K562 (cell line): ENCODE data around the gene CD99L2. TPM values are rescaled to one million over a fixed set of nuclear protein-coding genes. Genes with fewer than 3 reads are reported as not detected.

Source experiments
- ATAC-seq: fragments of 200-7000 bp; cut with Tn5 transposase; 3 replicates; pipeline ENCODE4 v1.9.1; 2020; ENCODE audit warnings: moderate library complexity
- BruUV-seq: library from RNA; stranded (reverse); fragments of 400-500 nt; replicated peaks from 2 replicates; lab custom pipeline; 2021; lab: Mats Ljungman, UMichigan
- CTCF ChIA-PET: fragments of 300-600 bp; formaldehyde crosslinking; extraction: SDS; loops from one replicate; lab custom pipeline; 2021; ENCODE audit warnings: low intra/inter-chr PET ratio; lab: Yijun Ruan, JAX
- POLR2A ChIA-PET: fragments of 300-600, 350-650 bp; sonication (Branson Sonifier 250); formaldehyde crosslinking; extraction: SDS; loops from one replicate; lab custom pipeline; 2021; ENCODE audit warnings: antibody characterized with exemption, inconsistent platforms; lab: Yijun Ruan, JAX
- DNase-seq, 4 experiments: peaks; one replicate each; pipeline versions ENCODE4 v3.0.0 to v3.0.0-alpha.2; 2011 to 2018; ENCODE audit warnings: low spot score in 3 of 4, mixed read lengths in 3 of 4; ENCODE audit errors: extremely low read depth in 1 of 4
- FAIRE-seq: peaks from 2 replicates; lab custom pipeline; 2011; peaks lifted over from hg19 to GRCh38; lab: Jason Lieb, UNC
- H2AFZ ChIP-seq: 2 replicates; pipeline ENCODE4 v1.6.0; 2011; ENCODE audit warnings: low read depth, low read length, control low read depth, inconsistent platforms
- H3K27ac ChIP-seq: fragments of 200-600 bp; 3 replicates; pipeline ENCODE4 v1.8.0; 2011; ENCODE audit warnings: low read depth, mild to moderate bottlenecking, control low read depth, inconsistent platforms, low read length, moderate library complexity, mixed read lengths; ENCODE audit errors: extremely low read depth
- H3K27me3 ChIP-seq, 2 experiments: fragments of 300-600 bp in 1 of 2; 2 replicates in 1 of 2; 3 replicates in 1 of 2; pipeline versions ENCODE4 v1.6.0 to v1.8.0; 2011; ENCODE audit warnings: inconsistent platforms in 2 of 2, low read length in 2 of 2, mild to moderate bottlenecking in 1 of 2, mixed read lengths in 1 of 2, moderate library complexity in 1 of 2; ENCODE audit not compliant: control insufficient read depth in 2 of 2, insufficient read depth in 2 of 2
- H3K36me3 ChIP-seq: fragments of 300-600 bp; 3 replicates; pipeline ENCODE4 v1.8.0; 2011; ENCODE audit warnings: mild to moderate bottlenecking, low read length, inconsistent platforms; ENCODE audit not compliant: control insufficient read depth, insufficient read depth
- H3K4me1 ChIP-seq, 2 experiments: fragments of 200-600 bp in 1 of 2; replicated peaks in 1 of 2; 2 replicates in 1 of 2; 3 replicates in 1 of 2; pipeline versions ENCODE4 v1.5.1 to v1.8.0; 2011; ENCODE audit warnings: inconsistent platforms in 2 of 2, low read length in 2 of 2, mild to moderate bottlenecking in 1 of 2, mixed read lengths in 1 of 2, moderate library complexity in 1 of 2; ENCODE audit not compliant: control insufficient read depth in 2 of 2, insufficient read depth in 2 of 2
- H3K4me2 ChIP-seq: 2 replicates; pipeline ENCODE4 v1.6.1; 2011; ENCODE audit warnings: low read length, control low read depth, inconsistent platforms, mixed read lengths; ENCODE audit not compliant: insufficient read depth
- H3K4me3 ChIP-seq: fragments of 200-600 bp; sonication (generic), shearing (Covaris generic); 2 replicates; pipeline ENCODE4 v1.5.1; 2016; ENCODE audit warnings: control low read depth, inconsistent platforms
- H3K79me2 ChIP-seq: fragments of 200-600 bp; 3 replicates; pipeline ENCODE4 v1.8.0; 2011; ENCODE audit warnings: low read length, inconsistent platforms; ENCODE audit not compliant: control insufficient read depth, insufficient read depth
- H3K9ac ChIP-seq, 2 experiments: 2 replicates each; pipeline versions ENCODE4 v1.6.0 to v1.6.1; 2011; ENCODE audit warnings: low read depth in 2 of 2, low read length in 2 of 2, control low read depth in 1 of 2, inconsistent platforms in 1 of 2, mild to moderate bottlenecking in 1 of 2, mixed read lengths in 1 of 2; ENCODE audit not compliant: insufficient read depth in 1 of 2
- H3K9me1 ChIP-seq: one replicate; pipeline ENCODE4 v1.6.0; 2011; ENCODE audit warnings: inconsistent platforms, mild to moderate bottlenecking, low read length, moderate library complexity; ENCODE audit not compliant: control insufficient read depth, insufficient read depth
- H3K9me3 ChIP-seq: replicated peaks from 2 replicates; pipeline ENCODE4 v1.5.1; 2011; ENCODE audit warnings: low read depth, low read length, inconsistent platforms; ENCODE audit not compliant: control insufficient read depth, insufficient read depth
- H4K20me1 ChIP-seq: replicated peaks from 2 replicates; pipeline ENCODE4 v1.6.1; 2011; ENCODE audit warnings: low read length, inconsistent platforms, mixed read lengths; ENCODE audit not compliant: control insufficient read depth, insufficient read depth
- FOXK1 ChIP-seq: sonication (generic); formaldehyde crosslinking; IDR thresholded peaks from 2 replicates; pipeline ENCODE4 v1.8.0; 2022; ENCODE audit warnings: missing genetic modification reagents, mild to moderate bottlenecking, borderline replicate concordance
- HDAC8 ChIP-seq: fragments of 450-650 bp; IDR thresholded peaks from 2 replicates; pipeline ENCODE4 v1.6.1; 2016; ENCODE audit warnings: mild to moderate bottlenecking, missing genetic modification characterization, moderate library complexity, missing compliant biosample characterization
- LARP7 ChIP-seq: fragments of 450-650 bp; IDR thresholded peaks from 2 replicates; pipeline ENCODE4 v1.6.1; 2016
- PATZ1 ChIP-seq: fragments of 250-450 bp; sonication (Bioruptor Pico); IDR thresholded peaks from 2 replicates; pipeline ENCODE4 v1.5.0; 2020; ENCODE audit warnings: mild to moderate bottlenecking, borderline replicate concordance
- RAD51 ChIP-seq: fragments of 450-650 bp; IDR thresholded peaks from 2 replicates; pipeline ENCODE4 v1.7.1; 2016; ENCODE audit warnings: low read depth, mild to moderate bottlenecking, borderline replicate concordance
- RBBP5 ChIP-seq: fragments of 200-600 bp; sonication (generic); IDR thresholded peaks from 2 replicates; pipeline ENCODE4 v1.6.1; 2012; ENCODE audit warnings: borderline replicate concordance, mild to moderate bottlenecking, low read length, control low read depth, inconsistent platforms; ENCODE audit not compliant: insufficient read depth, poor library complexity, severe bottlenecking
- RBFOX2 ChIP-seq: fragments of 200-400 bp; formaldehyde crosslinking; IDR thresholded peaks from 2 replicates; pipeline ENCODE4 v1.6.1; 2017; ENCODE audit warnings: low read depth, mild to moderate bottlenecking, low read length, moderate library complexity
- ZBTB40 ChIP-seq, 2 experiments: fragments of 450-650 bp in 1 of 2; sonication (generic) in 1 of 2; formaldehyde crosslinking in 1 of 2; IDR thresholded peaks; 2 replicates each; pipeline versions ENCODE4 v1.7.1 to v1.9.0; 2016 to 2022; ENCODE audit warnings: inconsistent platforms in 1 of 2, mild to moderate bottlenecking in 1 of 2, missing genetic modification reagents in 1 of 2
- ZNF696 ChIP-seq: fragments of 250-450 bp; sonication (Bioruptor Pico); conservative IDR thresholded peaks from 2 replicates; pipeline ENCODE4 v1.4.0; 2020; ENCODE audit warnings: mild to moderate bottlenecking, moderate library complexity
- WGBS: fragments of 100-300 bp; shearing (Covaris generic); methylation state at CpG from one replicate; pipeline ENCODE4 v1.1.6; 2016; ENCODE audit warnings: low coverage, mixed read lengths; ENCODE audit not compliant: insufficient coverage; ENCODE audit errors: missing lambda C conversion rate; 5-methylcytosine and 5-hydroxymethylcytosine counted together
- in situ Hi-C: fragments of 300-500 bp; cut with MboI; formaldehyde crosslinking; loops from 4 replicates; pipeline ENCODE4 v1.15.0; 2018; ENCODE audit warnings: inconsistent platforms, mixed read lengths
- intact Hi-C: fragments of 100-400 bp; cut with micrococcal nuclease; formaldehyde crosslinking; loops from 2 replicates; pipeline ENCODE4 v1.14.2; 2022
- polyA plus RNA-seq, 8 experiments: library from polyadenylated mRNA; depleted of rRNA in 4 of 8; stranded (reverse) in 5 of 8; unstranded in 3 of 8; fragments of >200 nt; fragmentation: Nextera tagmentation in 2 of 8; fragmentation: Illumina TruSeq in 1 of 8; extraction: Ambion mirVana in 2 of 8; extraction: Trizol in 1 of 8; gene quantifications; 2 replicates each; pipeline versions ENCODE4 v1.2.1 to v1.2.3, GENCODE V29; 2011 to 2014; ENCODE audit warnings: inconsistent platforms in 1 of 8, missing spikeins in 1 of 8
- total RNA-seq, 7 experiments: library from RNA; depleted of rRNA in 6 of 7; stranded (reverse); fragments of >200 nt in 6 of 7; fragmentation: Illumina TruSeq in 2 of 7; extraction: Trizol in 2 of 7; gene quantifications; 2 replicates each; pipeline versions ENCODE4 v1.2.1 to v1.2.3, GENCODE V29; 2011 to 2021; ENCODE audit warnings: low replicate concordance in 1 of 7

Gene CD99L2
- total and polyA plus RNA-seq, 9 of the 15 experiments (the other 6 are each of a cell fraction or from before 2014, with no cell fraction given), result 0.76 to 19.0 (median 11.9) TPM

- Histone ChIP-seq H2AFZ (no peak overlapping the region), H3K4me3 (no peak overlapping the region), H3K79me2 (no peaks in the 10 kb centered on the region), H4K20me1 (no peaks in the 10 kb centered on the region), H3K4me2 (no peak overlapping the region), H3K4me1 (peaks cover 16 to 18% of the 10 kb centered on the region in 2 experiments; a peak in 4 of 5 replicates), H3K27ac (no peak overlapping the region), H3K9me3 (no peaks in the 10 kb centered on the region), H3K9ac (no peak overlapping the region; a peak in 1 of 4 replicates), H3K9me1 (no peaks in the 10 kb centered on the region), H3K27me3 (no peaks in the 10 kb centered on the region), H3K36me3 (peaks cover 10% of the 10 kb centered on the region; the same call in 2 of the 3 replicates)
- FAIRE-seq (no peak), DNase-seq (no peak), ATAC-seq (no peak)
- no TSS peak for BruUV-seq
- WGBS, result 90% methylated on average over 11 of the region's 19 CpGs
- ChIA-PET CTCF (no interaction called here), POLR2A (no interaction called here)
- in situ Hi-C loops (loop anchor here (25.0 kb wide), 1 partner anchor 921 kb away; the partner anchor contains the start of gene PRRG3), intact Hi-C loops (no loop called here)
- TF ChIP-seq HDAC8 (tag), result no peak
- no peak for TF ChIP-seq RBFOX2
- TF ChIP-seq ZNF696 (CRISPR knock-in tag), result no peak
- no peak for TF ChIP-seq FOXK1 (CRISPR knock-in tag)
- no peak for TF ChIP-seq RBBP5
- no peak for TF ChIP-seq RAD51
- TF ChIP-seq PATZ1 (CRISPR knock-in tag), result no peak
- no peak for TF ChIP-seq LARP7
- TF ChIP-seq ZBTB40 (IDR thresholded peaks at IDR 0.05), result no peak
- TF ChIP-seq ZBTB40 (CRISPR knock-in tag; IDR thresholded peaks at IDR 0.05), result no peak
Measured at GRCh38 chrX:150765782-150766350, 132.6 kb downstream of the CD99L2 start.
